Body of pancreas (tissue), 4 donors: ENCODE measurements around the gene RUNX2.

Source experiments
- POLR2A ChIP-seq, 3 donors: fragments of 450-650 bp; IDR thresholded peaks; one replicate each; pipeline ENCODE4 v1.6.1; 2016; ENCODE audit warnings: antibody characterized with exemption in 3 of 3, mild to moderate bottlenecking in 2 of 3
- TF ChIP-seq, protein P1 (sequence below), 7 experiments: fragments of 450-650 bp in 4 of 7; fragments of 200-600 bp in 3 of 7; sonication (generic) in 3 of 7; IDR thresholded peaks; one replicate each; pipeline ENCODE4 v1.5.1; 2016 to 2019; ENCODE audit warnings: antibody characterized with exemption in 7 of 7

DNA sequence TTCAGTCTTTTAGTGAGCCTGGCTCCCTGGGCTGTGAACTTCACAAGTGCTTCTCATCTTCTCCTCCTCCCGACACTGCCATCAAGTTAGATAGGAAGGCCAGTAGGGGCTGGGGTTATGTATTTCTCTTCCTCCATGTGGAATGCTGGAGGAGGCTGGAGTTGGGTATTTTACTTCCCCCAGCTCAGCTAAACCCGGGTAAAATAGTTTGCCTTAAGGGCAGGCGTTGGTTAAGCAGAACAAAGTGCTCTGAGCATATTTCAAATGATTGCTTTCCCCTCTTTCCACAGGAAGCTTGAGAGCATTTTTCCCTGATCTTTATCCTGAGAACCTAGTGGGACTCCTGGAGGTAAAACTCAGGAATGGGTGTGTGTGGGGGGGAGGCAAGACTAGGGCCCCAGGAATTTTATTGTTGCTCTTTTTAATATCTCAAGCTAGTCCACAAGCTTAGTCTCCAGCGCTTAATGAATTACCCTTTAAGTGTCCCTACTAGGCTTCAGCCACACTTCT, 66.5 kb downstream of the RUNX2 start:
- TF ChIP-seq, protein P1, sequence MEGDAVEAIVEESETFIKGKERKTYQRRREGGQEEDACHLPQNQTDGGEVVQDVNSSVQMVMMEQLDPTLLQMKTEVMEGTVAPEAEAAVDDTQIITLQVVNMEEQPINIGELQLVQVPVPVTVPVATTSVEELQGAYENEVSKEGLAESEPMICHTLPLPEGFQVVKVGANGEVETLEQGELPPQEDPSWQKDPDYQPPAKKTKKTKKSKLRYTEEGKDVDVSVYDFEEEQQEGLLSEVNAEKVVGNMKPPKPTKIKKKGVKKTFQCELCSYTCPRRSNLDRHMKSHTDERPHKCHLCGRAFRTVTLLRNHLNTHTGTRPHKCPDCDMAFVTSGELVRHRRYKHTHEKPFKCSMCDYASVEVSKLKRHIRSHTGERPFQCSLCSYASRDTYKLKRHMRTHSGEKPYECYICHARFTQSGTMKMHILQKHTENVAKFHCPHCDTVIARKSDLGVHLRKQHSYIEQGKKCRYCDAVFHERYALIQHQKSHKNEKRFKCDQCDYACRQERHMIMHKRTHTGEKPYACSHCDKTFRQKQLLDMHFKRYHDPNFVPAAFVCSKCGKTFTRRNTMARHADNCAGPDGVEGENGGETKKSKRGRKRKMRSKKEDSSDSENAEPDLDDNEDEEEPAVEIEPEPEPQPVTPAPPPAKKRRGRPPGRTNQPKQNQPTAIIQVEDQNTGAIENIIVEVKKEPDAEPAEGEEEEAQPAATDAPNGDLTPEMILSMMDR (IDR thresholded peaks at IDR 0.05) = no peak
- no peak for TF ChIP-seq POLR2A (IDR thresholded peaks at IDR 0.05)
